ENCODE results near the gene ZNF598.

The ZNF598 gene

DNA sequence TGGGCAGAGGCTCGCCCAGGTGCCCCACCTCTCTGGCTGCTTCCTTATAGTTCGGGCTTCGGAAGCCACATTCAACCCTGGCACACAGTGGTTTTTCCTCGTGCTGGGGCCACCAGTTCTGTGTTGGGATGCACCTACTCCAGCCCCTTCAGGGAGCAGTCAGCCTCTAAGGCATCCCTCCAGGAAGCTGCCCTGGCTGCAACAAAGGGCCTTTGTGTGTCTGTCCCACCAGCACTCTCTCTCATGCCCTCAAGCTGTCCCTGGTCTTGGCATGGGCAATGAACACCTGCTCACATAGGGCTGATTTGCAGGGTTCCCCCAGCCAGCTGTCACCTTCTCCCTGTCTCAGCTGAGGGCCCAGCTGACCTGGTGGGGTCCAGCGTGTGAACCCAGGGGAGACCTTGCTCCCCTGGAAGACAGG lies 27.6 kb downstream of the ZNF598 start (continued):
- TF ChIP-seq, protein P1, sequence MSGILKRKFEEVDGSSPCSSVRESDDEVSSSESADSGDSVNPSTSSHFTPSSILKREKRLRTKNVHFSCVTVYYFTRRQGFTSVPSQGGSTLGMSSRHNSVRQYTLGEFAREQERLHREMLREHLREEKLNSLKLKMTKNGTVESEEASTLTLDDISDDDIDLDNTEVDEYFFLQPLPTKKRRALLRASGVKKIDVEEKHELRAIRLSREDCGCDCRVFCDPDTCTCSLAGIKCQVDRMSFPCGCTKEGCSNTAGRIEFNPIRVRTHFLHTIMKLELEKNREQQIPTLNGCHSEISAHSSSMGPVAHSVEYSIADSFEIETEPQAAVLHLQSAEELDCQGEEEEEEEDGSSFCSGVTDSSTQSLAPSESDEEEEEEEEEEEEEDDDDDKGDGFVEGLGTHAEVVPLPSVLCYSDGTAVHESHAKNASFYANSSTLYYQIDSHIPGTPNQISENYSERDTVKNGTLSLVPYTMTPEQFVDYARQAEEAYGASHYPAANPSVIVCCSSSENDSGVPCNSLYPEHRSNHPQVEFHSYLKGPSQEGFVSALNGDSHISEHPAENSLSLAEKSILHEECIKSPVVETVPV (CRISPR knock-in tag; IDR thresholded peaks at IDR 0.05) = no peak
- no peak for TF ChIP-seq ZNF565 (CRISPR knock-in tag; conservative IDR thresholded peaks at IDR 0.05; ENCODE audit: low read depth)

DNA sequence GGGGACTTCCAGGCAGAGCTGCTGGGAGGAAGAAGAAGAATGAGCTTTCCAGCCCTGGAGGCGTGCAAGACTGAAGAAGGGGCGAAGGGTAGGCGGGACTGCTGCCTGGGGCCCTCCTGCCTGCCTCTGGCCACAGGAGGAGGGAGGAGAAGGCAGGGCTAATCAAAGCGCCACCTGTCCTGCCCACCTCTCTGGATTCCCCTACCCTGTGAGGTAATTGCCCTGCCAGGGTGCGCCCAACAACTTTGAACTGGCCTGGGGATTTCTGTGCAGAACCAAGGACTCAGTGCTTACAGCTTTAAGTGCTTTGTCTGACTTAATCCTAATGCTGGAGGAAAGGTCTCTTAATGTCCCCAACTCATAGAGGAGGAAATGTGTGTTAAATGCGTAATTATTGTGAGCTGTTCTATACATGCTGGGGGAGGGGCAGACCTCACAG lies 28.2 kb downstream of the ZNF598 start, which contains the start of gene NOXO1:
TSS of gene NOXO1 (minus strand) at position 72 of the 439 bp plus-strand sequence. CDS start 290 bp downstream, outside the sequence.
- no peak for TF ChIP-seq PPARA (CRISPR knock-in tag; IDR thresholded peaks at IDR 0.05; ENCODE audit: borderline replicate concordance)
- no peak for ATAC-seq

DNA sequence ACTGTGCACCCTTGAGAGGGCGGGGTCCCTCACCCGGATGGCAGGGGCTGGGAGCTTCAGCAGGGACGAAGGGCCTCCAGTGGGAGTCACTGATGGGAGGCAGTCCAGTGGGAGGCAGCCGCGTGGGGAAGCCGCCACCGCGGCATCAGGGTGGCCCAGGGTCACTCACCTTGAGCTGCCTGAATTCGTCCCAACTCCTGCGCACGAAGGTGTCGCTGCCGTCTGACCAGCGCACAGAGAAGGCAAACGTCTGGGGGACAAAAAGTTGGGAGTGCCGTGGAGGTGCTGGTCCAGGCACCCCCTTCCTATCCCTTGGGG lies 28.9 kb downstream of the ZNF598 start:
- TF ChIP-seq SNAI2 (CRISPR knock-in tag; IDR thresholded peaks at IDR 0.05) = no peak
- ATAC-seq = no peak

DNA sequence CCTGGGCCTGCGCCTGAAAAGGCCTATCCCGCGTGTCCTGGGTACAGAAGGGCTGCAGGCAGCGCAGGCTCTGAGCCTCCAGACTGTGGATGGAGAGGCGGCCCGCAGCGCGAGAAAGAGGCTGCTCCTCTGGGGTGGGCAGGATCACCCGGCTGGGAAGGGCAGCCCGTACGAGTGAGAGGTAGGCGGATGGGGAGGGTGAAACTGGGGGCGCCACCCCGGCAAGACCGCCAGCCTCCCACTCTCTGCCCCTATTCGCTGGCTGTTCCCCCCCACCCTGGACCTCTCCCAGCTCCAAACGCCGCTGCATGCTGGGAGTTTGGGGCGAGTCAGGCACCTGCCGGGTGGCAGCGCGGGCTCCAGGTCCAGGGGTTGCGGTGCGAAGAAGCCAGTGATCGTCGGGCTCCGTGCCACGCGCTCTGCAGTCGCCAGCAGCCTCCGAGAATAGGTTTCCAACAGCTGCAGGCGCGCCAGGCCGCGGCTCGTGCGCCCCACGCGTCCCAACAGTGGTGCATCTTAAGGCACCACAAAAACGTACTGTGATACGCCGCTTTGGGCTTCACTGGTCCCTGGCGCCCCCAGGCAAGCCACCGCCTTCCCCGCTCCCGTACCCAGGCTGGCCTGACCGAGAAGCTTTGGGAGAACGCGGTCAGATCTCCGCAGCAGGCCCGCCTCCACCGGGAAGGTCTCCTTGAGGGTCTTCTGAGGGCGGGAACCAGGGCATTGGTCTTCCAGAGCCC lies 29.4 kb downstream of the ZNF598 start:
- TF ChIP-seq BACH2 (CRISPR knock-in tag; IDR thresholded peaks at IDR 0.05; ENCODE audit: borderline replicate concordance) = no peak
- TF ChIP-seq OSR1 (CRISPR knock-in tag; IDR thresholded peaks at IDR 0.05) = no peak
- no peak for TF ChIP-seq ARNTL (CRISPR knock-in tag; IDR thresholded peaks at IDR 0.05; ENCODE audit: borderline replicate concordance, low read depth)
- TF ChIP-seq ZNF565 (CRISPR knock-in tag; conservative IDR thresholded peaks at IDR 0.05; ENCODE audit: low read depth) = no peak
- TF ChIP-seq TOX (CRISPR knock-in tag; IDR thresholded peaks at IDR 0.05; ENCODE audit: borderline replicate concordance) = no peak
- no peak for TF ChIP-seq CSDC2 (CRISPR knock-in tag; IDR thresholded peaks at IDR 0.05)
- no peak for TF ChIP-seq ZFP30 (CRISPR knock-in tag; IDR thresholded peaks at IDR 0.05)
- no peak for TF ChIP-seq ZFP3 (CRISPR knock-in tag; IDR thresholded peaks at IDR 0.05)
- TF ChIP-seq SNAI2 (CRISPR knock-in tag; IDR thresholded peaks at IDR 0.05) = no peak
- TF ChIP-seq, protein P2, sequence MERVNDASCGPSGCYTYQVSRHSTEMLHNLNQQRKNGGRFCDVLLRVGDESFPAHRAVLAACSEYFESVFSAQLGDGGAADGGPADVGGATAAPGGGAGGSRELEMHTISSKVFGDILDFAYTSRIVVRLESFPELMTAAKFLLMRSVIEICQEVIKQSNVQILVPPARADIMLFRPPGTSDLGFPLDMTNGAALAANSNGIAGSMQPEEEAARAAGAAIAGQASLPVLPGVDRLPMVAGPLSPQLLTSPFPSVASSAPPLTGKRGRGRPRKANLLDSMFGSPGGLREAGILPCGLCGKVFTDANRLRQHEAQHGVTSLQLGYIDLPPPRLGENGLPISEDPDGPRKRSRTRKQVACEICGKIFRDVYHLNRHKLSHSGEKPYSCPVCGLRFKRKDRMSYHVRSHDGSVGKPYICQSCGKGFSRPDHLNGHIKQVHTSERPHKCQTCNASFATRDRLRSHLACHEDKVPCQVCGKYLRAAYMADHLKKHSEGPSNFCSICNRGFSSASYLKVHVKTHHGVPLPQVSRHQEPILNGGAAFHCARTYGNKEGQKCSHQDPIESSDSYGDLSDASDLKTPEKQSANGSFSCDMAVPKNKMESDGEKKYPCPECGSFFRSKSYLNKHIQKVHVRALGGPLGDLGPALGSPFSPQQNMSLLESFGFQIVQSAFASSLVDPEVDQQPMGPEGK (CRISPR knock-in tag; IDR thresholded peaks at IDR 0.05; ENCODE audit: borderline replicate concordance) = no peak
- TF ChIP-seq, protein P3, sequence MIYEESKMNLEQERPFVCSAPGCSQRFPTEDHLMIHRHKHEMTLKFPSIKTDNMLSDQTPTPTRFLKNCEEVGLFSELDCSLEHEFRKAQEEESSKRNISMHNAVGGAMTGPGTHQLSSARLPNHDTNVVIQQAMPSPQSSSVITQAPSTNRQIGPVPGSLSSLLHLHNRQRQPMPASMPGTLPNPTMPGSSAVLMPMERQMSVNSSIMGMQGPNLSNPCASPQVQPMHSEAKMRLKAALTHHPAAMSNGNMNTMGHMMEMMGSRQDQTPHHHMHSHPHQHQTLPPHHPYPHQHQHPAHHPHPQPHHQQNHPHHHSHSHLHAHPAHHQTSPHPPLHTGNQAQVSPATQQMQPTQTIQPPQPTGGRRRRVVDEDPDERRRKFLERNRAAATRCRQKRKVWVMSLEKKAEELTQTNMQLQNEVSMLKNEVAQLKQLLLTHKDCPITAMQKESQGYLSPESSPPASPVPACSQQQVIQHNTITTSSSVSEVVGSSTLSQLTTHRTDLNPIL (CRISPR knock-in tag; IDR thresholded peaks at IDR 0.05; ENCODE audit: low read depth) = no peak
- TF ChIP-seq PPARA (CRISPR knock-in tag; IDR thresholded peaks at IDR 0.05; ENCODE audit: borderline replicate concordance) = no peak
- TF ChIP-seq ESRRG (CRISPR knock-in tag; IDR thresholded peaks at IDR 0.05) = no peak
- no peak for TF ChIP-seq GLIS3 (CRISPR knock-in tag; IDR thresholded peaks at IDR 0.05)
- TF ChIP-seq ZNF8 (CRISPR knock-in tag; IDR thresholded peaks at IDR 0.05) = no peak
- TF ChIP-seq ZC3H10 (CRISPR knock-in tag; IDR thresholded peaks at IDR 0.05) = no peak
- no peak for TF ChIP-seq ZNF70 (CRISPR knock-in tag; IDR thresholded peaks at IDR 0.05)
- TF ChIP-seq TCF4 (CRISPR knock-in tag; IDR thresholded peaks at IDR 0.05; ENCODE audit: borderline replicate concordance) = no peak
- no peak for TF ChIP-seq ISL1 (CRISPR knock-in tag; IDR thresholded peaks at IDR 0.05)
- TF ChIP-seq, protein P4, sequence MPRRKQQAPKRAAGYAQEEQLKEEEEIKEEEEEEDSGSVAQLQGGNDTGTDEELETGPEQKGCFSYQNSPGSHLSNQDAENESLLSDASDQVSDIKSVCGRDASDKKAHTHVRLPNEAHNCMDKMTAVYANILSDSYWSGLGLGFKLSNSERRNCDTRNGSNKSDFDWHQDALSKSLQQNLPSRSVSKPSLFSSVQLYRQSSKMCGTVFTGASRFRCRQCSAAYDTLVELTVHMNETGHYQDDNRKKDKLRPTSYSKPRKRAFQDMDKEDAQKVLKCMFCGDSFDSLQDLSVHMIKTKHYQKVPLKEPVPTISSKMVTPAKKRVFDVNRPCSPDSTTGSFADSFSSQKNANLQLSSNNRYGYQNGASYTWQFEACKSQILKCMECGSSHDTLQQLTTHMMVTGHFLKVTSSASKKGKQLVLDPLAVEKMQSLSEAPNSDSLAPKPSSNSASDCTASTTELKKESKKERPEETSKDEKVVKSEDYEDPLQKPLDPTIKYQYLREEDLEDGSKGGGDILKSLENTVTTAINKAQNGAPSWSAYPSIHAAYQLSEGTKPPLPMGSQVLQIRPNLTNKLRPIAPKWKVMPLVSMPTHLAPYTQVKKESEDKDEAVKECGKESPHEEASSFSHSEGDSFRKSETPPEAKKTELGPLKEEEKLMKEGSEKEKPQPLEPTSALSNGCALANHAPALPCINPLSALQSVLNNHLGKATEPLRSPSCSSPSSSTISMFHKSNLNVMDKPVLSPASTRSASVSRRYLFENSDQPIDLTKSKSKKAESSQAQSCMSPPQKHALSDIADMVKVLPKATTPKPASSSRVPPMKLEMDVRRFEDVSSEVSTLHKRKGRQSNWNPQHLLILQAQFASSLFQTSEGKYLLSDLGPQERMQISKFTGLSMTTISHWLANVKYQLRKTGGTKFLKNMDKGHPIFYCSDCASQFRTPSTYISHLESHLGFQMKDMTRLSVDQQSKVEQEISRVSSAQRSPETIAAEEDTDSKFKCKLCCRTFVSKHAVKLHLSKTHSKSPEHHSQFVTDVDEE (CRISPR knock-in tag; IDR thresholded peaks at IDR 0.05) = no peak
- ATAC-seq = no peak
